Body of pancreas (tissue), 4 donors: ENCODE data around the gene PSMC3.

Experiments used
- POLR2A ChIP-seq, 3 donors: fragments of 450-650 bp; IDR thresholded peaks; one replicate each; pipeline ENCODE4 v1.6.1; 2016; ENCODE audit warnings: antibody characterized with exemption in 3 of 3, mild to moderate bottlenecking in 2 of 3
- TF ChIP-seq, protein P1 (sequence below), 7 experiments: fragments of 450-650 bp in 4 of 7; fragments of 200-600 bp in 3 of 7; sonication (generic) in 3 of 7; IDR thresholded peaks; one replicate each; pipeline ENCODE4 v1.5.1; 2016 to 2019; ENCODE audit warnings: antibody characterized with exemption in 7 of 7

DNA sequence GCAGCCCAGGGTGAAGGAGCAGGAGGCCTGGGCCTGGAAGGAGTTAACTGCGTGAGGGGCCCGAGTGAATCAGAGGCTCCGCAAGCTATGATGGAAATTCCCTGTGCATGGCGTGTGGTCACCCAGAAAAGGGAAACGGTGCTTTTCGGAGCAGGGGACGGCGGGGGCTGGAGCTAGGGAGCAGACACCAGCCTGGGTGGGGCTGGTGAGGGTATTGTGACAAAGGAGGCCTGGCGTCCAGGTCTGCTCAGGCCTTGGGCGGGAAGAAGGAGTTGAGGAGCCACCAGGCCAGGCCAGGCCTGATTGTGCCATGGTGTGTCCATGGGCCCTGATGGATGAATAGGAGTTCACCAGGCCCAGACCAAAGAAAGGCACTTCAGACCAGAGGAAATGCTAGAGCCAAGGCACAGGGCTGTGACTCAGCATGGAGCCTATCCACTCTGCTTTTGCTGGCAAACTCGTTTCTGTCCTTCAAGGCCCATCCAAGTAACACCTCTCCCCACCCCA is 35.1 kb downstream of the PSMC3 start:
- peak in 1 of 3 donors; percentile 17 for TF ChIP-seq POLR2A (IDR thresholded peaks at IDR 0.05)
- TF ChIP-seq, protein P1, sequence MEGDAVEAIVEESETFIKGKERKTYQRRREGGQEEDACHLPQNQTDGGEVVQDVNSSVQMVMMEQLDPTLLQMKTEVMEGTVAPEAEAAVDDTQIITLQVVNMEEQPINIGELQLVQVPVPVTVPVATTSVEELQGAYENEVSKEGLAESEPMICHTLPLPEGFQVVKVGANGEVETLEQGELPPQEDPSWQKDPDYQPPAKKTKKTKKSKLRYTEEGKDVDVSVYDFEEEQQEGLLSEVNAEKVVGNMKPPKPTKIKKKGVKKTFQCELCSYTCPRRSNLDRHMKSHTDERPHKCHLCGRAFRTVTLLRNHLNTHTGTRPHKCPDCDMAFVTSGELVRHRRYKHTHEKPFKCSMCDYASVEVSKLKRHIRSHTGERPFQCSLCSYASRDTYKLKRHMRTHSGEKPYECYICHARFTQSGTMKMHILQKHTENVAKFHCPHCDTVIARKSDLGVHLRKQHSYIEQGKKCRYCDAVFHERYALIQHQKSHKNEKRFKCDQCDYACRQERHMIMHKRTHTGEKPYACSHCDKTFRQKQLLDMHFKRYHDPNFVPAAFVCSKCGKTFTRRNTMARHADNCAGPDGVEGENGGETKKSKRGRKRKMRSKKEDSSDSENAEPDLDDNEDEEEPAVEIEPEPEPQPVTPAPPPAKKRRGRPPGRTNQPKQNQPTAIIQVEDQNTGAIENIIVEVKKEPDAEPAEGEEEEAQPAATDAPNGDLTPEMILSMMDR (IDR thresholded peaks at IDR 0.05), result no peak
